H1 (cell line): ENCODE data around the gene MAVS. TPM values are rescaled to one million over a fixed set of nuclear protein-coding genes. Genes with fewer than 3 reads are reported as not detected.

Source experiments
- CTCF ChIA-PET: fragments of 300-600 bp; sonication (Branson Sonifier 250); formaldehyde crosslinking; loops from one replicate; lab custom pipeline; 2021; ENCODE audit not compliant: partially characterized antibody; lab: Charles Lee
- POLR2A ChIA-PET: fragments of 300-600 bp; sonication (Branson Sonifier 250); formaldehyde crosslinking; loops from one replicate; lab custom pipeline; 2021; ENCODE audit warnings: inconsistent platforms; ENCODE audit not compliant: partially characterized antibody; lab: Charles Lee
- DNase-seq, 2 experiments: peaks; one replicate each; pipeline versions ENCODE4 v3.0.0 to v3.0.0-alpha.2; 2010 to 2022; ENCODE audit warnings: low spot score in 2 of 2, low read depth in 1 of 2, mixed read lengths in 1 of 2
- FAIRE-seq: peaks from 2 replicates; lab custom pipeline; 2011; peaks lifted over from hg19 to GRCh38; lab: Jason Lieb, UNC
- H2AFZ ChIP-seq: 2 replicates; pipeline ENCODE4 v1.8.1; 2012; ENCODE audit warnings: low read length, inconsistent platforms
- H2AK5ac ChIP-seq: 2 replicates; pipeline ENCODE4 v1.6.1; 2013; ENCODE audit warnings: low read depth, low read length
- H2BK120ac ChIP-seq: replicated peaks from 2 replicates; pipeline ENCODE3; 2013; ENCODE audit warnings: low read depth, low read length, inconsistent platforms
- H2BK12ac ChIP-seq: 2 replicates; pipeline ENCODE4 v1.6.1; 2013; ENCODE audit warnings: low read depth, low read length
- H2BK15ac ChIP-seq: 2 replicates; pipeline ENCODE4 v1.6.1; 2013; ENCODE audit warnings: low read length
- H2BK20ac ChIP-seq: 2 replicates; pipeline ENCODE4 v1.6.1; 2013; ENCODE audit warnings: low read length
- H2BK5ac ChIP-seq: 2 replicates; pipeline ENCODE4 v1.6.1; 2013; ENCODE audit warnings: low read depth, low read length
- H3K14ac ChIP-seq: 2 replicates; pipeline ENCODE4 v1.6.1; 2013; ENCODE audit warnings: inconsistent platforms; ENCODE audit not compliant: insufficient read length
- H3K18ac ChIP-seq: 2 replicates; pipeline ENCODE4 v1.6.1; 2013; ENCODE audit warnings: low read length; ENCODE audit errors: extremely low read depth
- H3K23ac ChIP-seq: 2 replicates; pipeline ENCODE4 v1.6.1; 2013; ENCODE audit warnings: inconsistent platforms; ENCODE audit not compliant: insufficient read length
- H3K23me2 ChIP-seq: 2 replicates; pipeline ENCODE4 v1.6.1; 2013; ENCODE audit warnings: low read depth, low read length
- H3K27ac ChIP-seq: 2 replicates; pipeline ENCODE4 v1.6.1; 2011; ENCODE audit warnings: low read depth, low read length, inconsistent platforms
- H3K27me3 ChIP-seq, 4 experiments: replicated peaks in 1 of 4; 1 replicate in 1 of 4; 2 replicates in 3 of 4; pipeline versions ENCODE4 v1.6.1 to v1.8.1; 2011 to 2013; ENCODE audit warnings: low read length in 3 of 4, mild to moderate bottlenecking in 3 of 4, inconsistent platforms in 2 of 4, mixed read lengths in 2 of 4, moderate library complexity in 1 of 4; ENCODE audit not compliant: control insufficient read depth in 3 of 4, insufficient read depth in 3 of 4; ENCODE audit errors: extremely low read depth in 1 of 4
- H3K36me3 ChIP-seq, 4 experiments: 2 replicates each; pipeline versions ENCODE4 v1.6.1 to v1.8.1; 2011 to 2013; ENCODE audit warnings: mild to moderate bottlenecking in 4 of 4, low read length in 3 of 4, moderate library complexity in 2 of 4, control low read depth in 1 of 4, inconsistent platforms in 1 of 4; ENCODE audit not compliant: insufficient read depth in 4 of 4, control insufficient read depth in 2 of 4
- H3K4ac ChIP-seq: replicated peaks from 2 replicates; pipeline ENCODE3; 2013; ENCODE audit warnings: low read length, low read depth, mixed read lengths, inconsistent platforms; ENCODE audit not compliant: insufficient read length
- H3K4me1 ChIP-seq, 4 experiments: replicated peaks in 1 of 4; 1 replicate in 1 of 4; 2 replicates in 3 of 4; pipeline versions ENCODE4 v1.6.1 to v1.8.1; 2011 to 2013; ENCODE audit warnings: low read length in 3 of 4, inconsistent platforms in 2 of 4, mixed read lengths in 1 of 4; ENCODE audit not compliant: insufficient read depth in 4 of 4, control insufficient read depth in 3 of 4
- H3K4me2 ChIP-seq, 2 experiments: 2 replicates each; pipeline versions ENCODE4 v1.6.1 to v1.8.1; 2011 to 2013; ENCODE audit warnings: low read depth in 2 of 2, low read length in 2 of 2, control low read depth in 1 of 2, inconsistent platforms in 1 of 2, mild to moderate bottlenecking in 1 of 2; ENCODE audit not compliant: insufficient read depth in 1 of 2
- H3K4me3 ChIP-seq, 4 experiments: fragments of 200-600, 300-600 bp in 1 of 4; sonication (generic), shearing (Covaris generic), sonication (Bioruptor Twin) in 1 of 4; 2 replicates each; pipeline versions ENCODE4 v1.5.1 to v1.8.1; 2011 to 2016; ENCODE audit warnings: low read length in 4 of 4, low read depth in 3 of 4, control low read depth in 2 of 4, inconsistent platforms in 2 of 4, mild to moderate bottlenecking in 2 of 4, mixed read lengths in 1 of 4, moderate library complexity in 1 of 4; ENCODE audit not compliant: insufficient read depth in 2 of 4; ENCODE audit errors: extremely low read depth in 1 of 4
- H3K56ac ChIP-seq: replicated peaks from 2 replicates; pipeline ENCODE3; 2013; ENCODE audit warnings: low read depth, mild to moderate bottlenecking, mixed read lengths, low read length, inconsistent platforms; ENCODE audit not compliant: insufficient read length
- H3K79me1 ChIP-seq: 2 replicates; pipeline ENCODE4 v1.6.1; 2013; ENCODE audit warnings: low read depth, low read length, control low read depth
- H3K79me2 ChIP-seq, 2 experiments: 2 replicates each; pipeline versions ENCODE4 v1.6.1 to v1.8.1; 2012 to 2013; ENCODE audit warnings: low read length in 2 of 2, mild to moderate bottlenecking in 2 of 2, inconsistent platforms in 1 of 2; ENCODE audit not compliant: insufficient read depth in 2 of 2, control insufficient read depth in 1 of 2
- H3K9ac ChIP-seq, 4 experiments: replicated peaks in 1 of 4; 1 replicate in 1 of 4; 2 replicates in 3 of 4; pipeline versions ENCODE4 v1.6.1 to v1.8.1; 2011 to 2013; ENCODE audit warnings: low read depth in 3 of 4, low read length in 3 of 4, control low read depth in 2 of 4, mild to moderate bottlenecking in 2 of 4, moderate library complexity in 2 of 4, inconsistent platforms in 1 of 4; ENCODE audit errors: extremely low read depth in 1 of 4
- H3K9me3 ChIP-seq, 2 experiments: 2 replicates each; pipeline versions ENCODE4 v1.6.1 to v1.8.1; 2012 to 2013; ENCODE audit warnings: mild to moderate bottlenecking in 2 of 2, moderate library complexity in 2 of 2, control low read depth in 1 of 2, inconsistent platforms in 1 of 2, low read depth in 1 of 2, low read length in 1 of 2, mixed read lengths in 1 of 2; ENCODE audit not compliant: insufficient read depth in 2 of 2
- H4K20me1 ChIP-seq, 2 experiments: replicated peaks in 1 of 2; 2 replicates each; pipeline versions ENCODE3 to v1.8.1; 2011 to 2013; ENCODE audit warnings: inconsistent platforms in 2 of 2, low read length in 2 of 2, mild to moderate bottlenecking in 1 of 2; ENCODE audit not compliant: insufficient read depth in 2 of 2, control insufficient read depth in 1 of 2
- H4K5ac ChIP-seq: 2 replicates; pipeline ENCODE4 v1.6.1; 2013; ENCODE audit warnings: low read length, low read depth, mixed read lengths, inconsistent platforms; ENCODE audit not compliant: insufficient read length
- H4K8ac ChIP-seq: 2 replicates; pipeline ENCODE4 v1.8.0; 2013; ENCODE audit warnings: mild to moderate bottlenecking, moderate library complexity, low read length, inconsistent platforms; ENCODE audit not compliant: insufficient read depth; ENCODE audit errors: extremely low read depth
- H4K91ac ChIP-seq: replicated peaks from 2 replicates; pipeline ENCODE3; 2013; ENCODE audit warnings: low read length, mixed read lengths, inconsistent platforms; ENCODE audit not compliant: insufficient read length
- CEBPB ChIP-seq: IDR thresholded peaks from 2 replicates; pipeline ENCODE4 v1.6.1; 2012; ENCODE audit warnings: low read depth, low read length
- GABPA ChIP-seq: IDR thresholded peaks from 2 replicates; pipeline ENCODE4 v1.6.1; 2011; ENCODE audit warnings: mild to moderate bottlenecking, low read length, moderate library complexity, borderline replicate concordance; ENCODE audit not compliant: insufficient read depth
- POLR2A ChIP-seq, 2 experiments: IDR thresholded peaks; 1 replicate in 1 of 2; 2 replicates in 1 of 2; pipeline ENCODE4 v1.6.1; 2011; ENCODE audit warnings: low read depth in 2 of 2, low read length in 2 of 2, mild to moderate bottlenecking in 2 of 2; ENCODE audit errors: control extremely low read depth in 1 of 2
- POLR2AphosphoS5 ChIP-seq: IDR thresholded peaks from 2 replicates; pipeline ENCODE4 v1.6.1; 2011; ENCODE audit warnings: low read depth, low read length
- TEAD4 ChIP-seq: IDR thresholded peaks from 2 replicates; pipeline ENCODE4 v1.6.1; 2012; ENCODE audit warnings: low read depth, low read length, inconsistent platforms, mixed read lengths
- WGBS, 2 experiments: shearing (Covaris generic) in 1 of 2; methylation state at CpG; one replicate each; pipeline versions ENCODE4 v1.1.6 to v1.1.7; 2013 to 2015; ENCODE audit warnings: low lambda C conversion rate in 2 of 2, mixed read lengths in 2 of 2, inconsistent platforms in 1 of 2, low coverage in 1 of 2, missing lambda C conversion rate in 1 of 2; ENCODE audit not compliant: insufficient replicate concordance in 2 of 2, insufficient coverage in 1 of 2, insufficient read length in 1 of 2; ENCODE audit errors: extremely low coverage in 1 of 2, missing lambda C conversion rate in 1 of 2; 5-methylcytosine and 5-hydroxymethylcytosine counted together
- polyA plus RNA-seq, 7 experiments: library from polyadenylated mRNA; depleted of rRNA in 3 of 7; stranded (reverse) in 5 of 7; unstranded in 2 of 7; fragments of >200 nt in 5 of 7; fragments of 200-250 nt in 2 of 7; gene quantifications; 1 replicate in 5 of 7; 2 replicates in 1 of 7; 4 replicates in 1 of 7; pipeline versions ENCODE4 v1.2.1 to v1.2.3, GENCODE V29; 2011 to 2013; ENCODE audit warnings: missing spikeins in 2 of 7, mixed read lengths in 2 of 7
- total RNA-seq: library from RNA; stranded (reverse); fragmentation: NEBNext Ultra II Directional; extraction: Animal tissue kit (Norgen Biotek cat#: 25700); gene quantifications from 2 replicates; pipeline ENCODE4 v1.2.1, GENCODE V29; 2021

The MAVS gene
- total and polyA plus RNA-seq, 2 of the 8 experiments (the other 6 are each of a cell fraction or from before 2014, with no cell fraction given) = 9.9 to 24.3 TPM

DNA sequence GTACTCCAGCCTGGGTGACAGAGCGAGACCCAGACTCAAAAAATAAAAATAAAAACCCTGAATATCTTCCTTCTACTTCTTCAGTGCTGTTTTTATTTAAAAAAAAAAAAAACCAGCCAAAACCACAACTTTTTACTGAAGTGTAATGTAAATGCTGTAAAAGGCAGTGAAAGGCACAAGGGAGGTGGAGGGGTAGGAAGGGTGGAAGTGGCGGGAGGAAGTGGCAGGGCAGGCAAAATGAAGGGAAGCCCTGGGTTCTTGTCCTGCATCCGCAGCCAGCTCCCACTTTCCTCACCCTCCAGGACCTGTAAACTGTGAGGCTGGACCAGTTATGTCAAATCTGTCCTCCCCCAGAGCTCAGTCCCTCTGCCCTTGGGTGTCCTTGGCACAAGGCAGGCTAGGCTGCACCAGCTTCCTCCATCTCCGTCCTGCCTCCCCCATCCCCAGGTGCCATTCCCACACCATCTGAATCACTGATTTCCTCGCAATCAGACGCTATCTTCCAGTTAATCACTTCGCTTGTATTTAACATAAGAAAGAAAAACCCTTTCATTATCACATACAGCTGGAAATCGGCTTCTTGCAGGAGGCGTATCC, 28.8 kb downstream of the MAVS start:
- no peaks in the 10 kb centered on the region for H3K23me2 ChIP-seq
- no peak overlapping the region for H2BK12ac ChIP-seq
- no peak overlapping the region for H3K4ac ChIP-seq
- DNase-seq (no peak), FAIRE-seq (no peak)
- no peak overlapping the region for H2AFZ ChIP-seq
- no peak overlapping the region for H2BK5ac ChIP-seq
- ChIA-PET CTCF (interaction anchor here (0.6 to 2.1 kb wide), 9 partner anchors 8 to 196 kb away, joined by 3 to 7 read pairs (median 3); partner anchors contain the start of gene ADISSP), POLR2A (interaction anchor here (1.0 to 6.3 kb wide), 7 partner anchors 9 to 20 kb away, joined by 4 to 34 read pairs (median 7); no protein-coding TSS in a partner anchor)
- no peak overlapping the region for H3K27ac ChIP-seq
- no peak overlapping the region for H3K9ac ChIP-seq
- H3K18ac ChIP-seq = no peak overlapping the region
- no peak overlapping the region for H2AK5ac ChIP-seq
- H3K14ac ChIP-seq = no peak overlapping the region
- no peaks in the 10 kb centered on the region for H3K79me2 ChIP-seq
- no peaks in the 10 kb centered on the region for H3K27me3 ChIP-seq
- H4K20me1 ChIP-seq = peaks cover 0 to 2% of the 10 kb centered on the region in 2 experiments
- no peak overlapping the region for H3K23ac ChIP-seq
- no peaks in the 10 kb centered on the region for H3K9me3 ChIP-seq
- TF ChIP-seq CEBPB (no peak), POLR2AphosphoS5 (peak; percentile 51; the same call in 1 of the 2 replicates), TEAD4 (no peak), GABPA (no peak), POLR2A (IDR thresholded peaks at IDR 0.05; ENCODE audit: control extremely low read depth in 1 of 2, low read depth in 2 of 2, low read length in 2 of 2) (no peak)
- 88% methylated on average over 9 of the region's 9 CpGs; no CpG with 5 or more reads in 1 of the 2 experiments for WGBS, 2 experiments
- H2BK20ac ChIP-seq = no peak overlapping the region
- no peak overlapping the region for H3K4me2 ChIP-seq
- H2BK120ac ChIP-seq = no peak overlapping the region
- peaks cover 2% of the 10 kb centered on the region; the same call in 1 of the 2 replicates for H3K79me1 ChIP-seq
- H3K36me3 ChIP-seq = peaks cover 0 to 3% (median 1%) of the 10 kb centered on the region in 4 experiments; a peak in 2 of 8 replicates
- no peak overlapping the region for H3K4me3 ChIP-seq
- no peak overlapping the region for H4K5ac ChIP-seq
- H3K4me1 ChIP-seq = no peaks in the 10 kb centered on the region
- H4K91ac ChIP-seq = no peak overlapping the region
- no peak overlapping the region for H4K8ac ChIP-seq
- no peak overlapping the region for H2BK15ac ChIP-seq
- no peak overlapping the region for H3K56ac ChIP-seq
